Posterior cingulate gyrus (tissue), 11 donors: ENCODE results near the gene CST9L.

ENCODE experiments used
- DNase-seq, 10 donors: peaks; one replicate each; pipeline versions ENCODE4 v3.0.0 to v3.0.0-alpha.2; 2020 to 2021; ENCODE audit warnings: mixed read lengths in 3 of 10
- intact Hi-C: fragments of 100-400 bp; cut with DNase I; formaldehyde crosslinking; loops from one replicate; pipeline ENCODE4 v1.15.1; 2023

Gene CST9L

GRCh38 chr20:23550227-23550626 is 18.1 kb downstream of the CST9L start:
- intact Hi-C loops, result no loop called here

GRCh38 chr20:23548408-23548807 is 19.9 kb downstream of the CST9L start:
- intact Hi-C loops, result no loop called here
- DNase-seq, result peak in 1 of 10 donors; percentile 24

More at GRCh38 chr20:23550227-23550626, 18.1 kb downstream of the CST9L start:
- peak in 1 of 10 donors; percentile 50 for DNase-seq

GRCh38 chr20:23547613-23548012 is 20.7 kb downstream of the CST9L start:
- peak in 1 of 10 donors; percentile 35 for DNase-seq
- intact Hi-C loops, result no loop called here

GRCh38 chr20:23546435-23547144 is 21.7 kb downstream of the CST9L start:
- DNase-seq, result peak in 1 of 10 donors; percentile 67
- intact Hi-C loops, result no loop called here

- intact Hi-C loops, result no loop called here
- DNase-seq, result no peak
Observed at GRCh38 chr20:23544133-23544532, 24.2 kb downstream of the CST9L start.

GRCh38 chr20:23542801-23543200 is 25.5 kb downstream of the CST9L start:
- intact Hi-C loops, result no loop called here
- no peak for DNase-seq

DNA sequence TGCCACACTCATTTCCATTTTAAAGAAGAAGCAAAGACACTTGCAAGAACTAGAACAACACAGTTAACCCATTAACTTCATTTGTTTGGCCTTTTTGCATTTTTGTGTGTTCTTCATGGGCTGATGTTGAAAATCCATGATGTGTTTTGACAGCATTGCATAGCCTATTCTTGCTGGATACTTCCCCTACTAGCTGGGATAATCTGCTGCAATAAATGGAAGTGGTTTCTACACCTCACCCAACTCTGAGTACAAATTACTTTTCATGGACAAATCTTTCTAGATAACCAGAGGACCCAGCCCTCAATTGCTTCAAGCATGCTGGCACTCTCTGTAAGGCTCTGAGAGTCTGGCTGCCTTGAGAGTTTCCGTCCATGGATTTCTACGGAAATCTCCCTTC is 26.5 kb downstream of the CST9L start:
- intact Hi-C loops, result no loop called here
- no peak for DNase-seq

- intact Hi-C loops, result no loop called here
- DNase-seq, result no peak
Observed at GRCh38 chr20:23541330-23541729, 27.0 kb downstream of the CST9L start.

DNA sequence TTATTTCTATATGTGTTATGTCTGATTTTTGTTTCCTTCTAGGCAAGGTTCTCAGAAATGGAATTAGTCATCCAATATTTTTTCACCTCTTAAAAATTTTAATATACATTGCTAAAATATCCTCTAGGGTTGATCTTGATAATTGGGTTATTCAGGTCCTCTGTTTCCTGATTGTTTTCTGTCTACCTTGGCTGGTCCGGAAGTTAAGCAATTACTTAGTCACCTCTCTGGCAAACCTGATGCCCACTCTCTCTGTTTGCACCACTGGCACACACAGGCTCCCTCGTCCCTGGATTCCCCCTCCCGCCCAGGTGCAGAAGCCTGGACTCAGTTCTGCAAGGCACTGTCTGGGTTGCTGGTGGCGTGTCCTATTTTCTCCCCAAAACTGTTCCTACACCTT is 27.7 kb downstream of the CST9L start:
- no peak for DNase-seq
- intact Hi-C loops, result no loop called here

- no peak for DNase-seq
- intact Hi-C loops, result no loop called here
Observed at GRCh38 chr20:23537030-23537429, 31.3 kb downstream of the CST9L start.

GRCh38 chr20:23536328-23536974 is 31.8 kb downstream of the CST9L start:
- DNase-seq, result no peak
- intact Hi-C loops, result no loop called here

- intact Hi-C loops, result no loop called here
- peak in 7 of 10 donors; percentile 22 to 93 (median 49) for DNase-seq
Observed at GRCh38 chr20:23534801-23535593, 33.3 kb downstream of the CST9L start.

DNA sequence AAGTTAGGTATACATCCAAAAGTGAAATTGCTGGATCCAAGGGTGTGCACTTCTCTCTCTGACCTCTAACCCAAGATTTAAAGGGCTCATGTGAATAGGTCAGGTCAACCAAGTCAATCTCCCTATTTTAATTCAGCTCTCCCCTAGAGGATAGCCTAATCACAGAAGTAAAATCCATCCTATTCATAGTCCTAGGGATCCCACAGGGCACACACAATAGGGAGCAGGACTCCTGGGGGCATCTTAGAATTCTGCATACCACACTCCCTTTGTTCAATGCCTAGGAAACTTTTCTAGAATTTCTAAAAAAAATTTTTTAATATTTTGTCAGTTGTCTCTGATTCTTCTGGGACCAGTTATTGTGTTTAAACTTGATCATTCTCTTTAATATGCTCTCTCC is 35.1 kb downstream of the CST9L start:
- intact Hi-C loops, result no loop called here
- no peak for DNase-seq

DNA sequence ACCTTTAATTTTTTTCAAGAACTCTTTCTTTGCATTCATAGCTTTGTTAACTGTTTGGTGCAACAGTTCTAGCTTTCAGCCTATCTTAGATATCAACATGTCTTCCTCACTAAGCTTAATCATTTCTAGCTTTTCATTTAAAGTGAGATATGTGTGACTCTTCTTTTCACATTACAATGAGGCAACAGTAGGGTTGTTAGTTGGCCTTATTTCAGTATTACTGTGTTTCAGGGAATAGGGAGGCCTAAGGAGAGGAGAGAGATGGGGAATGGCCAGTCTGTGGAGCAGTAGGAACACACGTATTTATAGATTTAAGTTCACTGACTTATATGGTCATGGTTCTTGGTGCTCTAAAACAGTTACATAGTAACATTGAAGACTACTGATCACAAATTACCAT is 35.8 kb downstream of the CST9L start:
- intact Hi-C loops, result no loop called here
- DNase-seq, result no peak

- intact Hi-C loops, result no loop called here
- no peak for DNase-seq
Observed at GRCh38 chr20:23530937-23531567, 37.2 kb downstream of the CST9L start.

- intact Hi-C loops, result no loop called here
Observed at GRCh38 chr20:23528867-23529431, 39.3 kb downstream of the CST9L start.

GRCh38 chr20:23526850-23527249 is 41.4 kb downstream of the CST9L start:
- intact Hi-C loops, result no loop called here
- no peak for DNase-seq

More at GRCh38 chr20:23528867-23529431, 39.3 kb downstream of the CST9L start:
- no peak for DNase-seq

DNA sequence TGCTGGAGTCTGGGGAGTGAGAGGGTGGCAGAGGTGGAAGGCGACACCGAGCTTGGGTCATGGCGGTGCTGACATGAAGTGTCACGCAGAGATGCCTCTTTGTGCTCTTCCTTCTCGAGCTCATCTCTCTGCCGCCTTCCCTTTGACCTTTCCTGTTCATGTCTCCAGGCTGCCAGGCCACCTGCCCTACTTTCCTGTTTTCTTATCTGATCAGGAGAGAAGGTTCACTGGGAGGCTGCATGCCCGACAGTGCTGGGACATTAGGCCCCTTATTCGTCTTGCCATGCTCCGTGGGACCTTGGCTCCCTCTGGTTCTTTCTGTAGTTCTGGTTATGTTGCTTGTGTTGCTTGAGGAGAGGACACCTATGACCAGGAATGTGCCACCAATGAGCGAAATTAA is 44.1 kb downstream of the CST9L start:
- intact Hi-C loops, result no loop called here
- peak in 1 of 10 donors; percentile 48 for DNase-seq

DNA sequence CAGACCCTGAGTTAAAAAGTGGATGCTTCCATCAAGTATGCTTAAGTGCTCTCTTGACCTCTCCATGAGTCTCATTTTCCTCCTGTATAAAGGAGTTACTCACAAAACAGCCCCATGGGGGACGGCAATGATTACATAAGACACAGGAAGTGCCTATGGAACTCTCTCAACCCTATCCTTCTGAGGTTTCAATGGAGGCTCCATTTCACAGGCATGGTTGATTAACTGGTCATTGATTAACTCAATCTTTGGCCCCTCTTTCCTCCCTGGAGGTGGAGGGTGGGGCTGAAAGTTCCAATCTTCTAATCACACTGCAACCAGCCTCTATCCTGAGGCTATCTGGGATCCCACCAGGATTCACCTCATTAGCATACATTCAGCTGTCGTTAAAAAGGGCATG is 48.1 kb downstream of the CST9L start:
- intact Hi-C loops, result no loop called here
- DNase-seq, result no peak

- intact Hi-C loops, result no loop called here
- peak in 2 of 10 donors; percentile 64 to 71 for DNase-seq
Observed at GRCh38 chr20:23519556-23519955, 48.7 kb downstream of the CST9L start.

- intact Hi-C loops, result no loop called here
- DNase-seq, result no peak
Observed at GRCh38 chr20:23517719-23518118, 50.6 kb downstream of the CST9L start.
